ENCODE measurements around the gene SEPHS1.

The SEPHS1 gene

GRCh38 chr10:13272164-13272571 lies 75.9 kb downstream of the SEPHS1 start:
- FAIRE-seq (no peak), DNase-seq (ENCODE audit: insufficient read length, low spot score) (no peak)
- no peak for TF ChIP-seq POU2F2 (IDR thresholded peaks at IDR 0.05; ENCODE audit: low read depth, low read length)
- no peak for TF ChIP-seq SPI1 (IDR thresholded peaks at IDR 0.05; ENCODE audit: low read depth, low read length)
- no peak for TF ChIP-seq TAF1 (IDR thresholded peaks at IDR 0.05; ENCODE audit: low read depth, low read length)
- TF ChIP-seq POLR2A (IDR thresholded peaks at IDR 0.05; ENCODE audit: low read depth, low read length) = no peak
- no peak for TF ChIP-seq PAX5 (IDR thresholded peaks at IDR 0.05; ENCODE audit: insufficient read depth, low read length, severe bottlenecking)
- TF ChIP-seq POLR2AphosphoS5 (IDR thresholded peaks at IDR 0.05; ENCODE audit: low read depth, low read length) = no peak

GRCh38 chr10:13271552-13272163 lies 76.4 kb downstream of the SEPHS1 start:
- peak; percentile 31 for DNase-seq (ENCODE audit: insufficient read length, low spot score)
- TF ChIP-seq POLR2A (IDR thresholded peaks at IDR 0.05; ENCODE audit: low read depth, low read length) (no peak), PAX5 (IDR thresholded peaks at IDR 0.05; ENCODE audit: insufficient read depth, low read length, severe bottlenecking) (no peak), SPI1 (IDR thresholded peaks at IDR 0.05; ENCODE audit: low read depth, low read length) (no peak), POLR2AphosphoS5 (IDR thresholded peaks at IDR 0.05; ENCODE audit: low read depth, low read length) (no peak), TAF1 (IDR thresholded peaks at IDR 0.05; ENCODE audit: low read depth, low read length) (no peak), POU2F2 (IDR thresholded peaks at IDR 0.05; ENCODE audit: low read depth, low read length) (no peak)
- peak; percentile 9 for FAIRE-seq

DNA sequence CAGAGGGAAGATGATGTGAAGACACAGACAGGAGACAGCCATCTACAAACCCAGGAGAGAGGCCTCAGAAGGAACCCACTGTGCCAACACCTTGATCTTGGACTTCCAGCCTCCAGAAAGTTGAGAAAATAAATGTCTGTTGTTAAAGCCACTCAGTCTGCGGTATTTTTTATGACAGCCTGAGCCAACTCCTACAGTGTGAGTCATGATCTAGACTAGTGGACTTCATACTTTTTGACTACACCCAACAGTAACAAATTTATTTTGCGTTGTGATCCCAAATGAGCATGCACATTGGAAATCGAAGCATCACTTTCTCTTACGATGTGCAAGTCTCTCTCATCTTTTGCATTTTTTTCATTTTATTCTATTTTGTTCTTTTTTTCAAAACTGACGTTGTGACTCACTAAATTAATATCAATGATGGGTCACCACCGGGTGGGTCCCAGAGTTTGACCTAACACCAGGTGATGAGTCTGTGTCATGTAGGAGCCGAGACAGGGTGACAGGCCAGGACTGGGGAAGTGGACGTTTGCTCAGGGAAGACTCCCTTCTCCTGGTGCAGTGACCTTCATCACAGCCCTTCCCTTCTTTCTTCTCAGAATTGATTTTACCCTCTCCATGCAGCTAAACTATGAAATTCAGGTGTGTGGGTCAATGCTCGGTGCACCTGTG lies 77.1 kb downstream of the SEPHS1 start:
- no peak for DNase-seq (ENCODE audit: insufficient read length, low spot score)
- FAIRE-seq = no peak
- TF ChIP-seq POU2F2 (IDR thresholded peaks at IDR 0.05; ENCODE audit: low read depth, low read length) (no peak), TAF1 (IDR thresholded peaks at IDR 0.05; ENCODE audit: low read depth, low read length) (no peak)

GRCh38 chr10:13268841-13269240 lies 79.3 kb downstream of the SEPHS1 start:
- DNase-seq (ENCODE audit: insufficient read length, low spot score) = no peak
- no peak for FAIRE-seq
- TF ChIP-seq TAF1 (IDR thresholded peaks at IDR 0.05; ENCODE audit: low read depth, low read length) = no peak
- TF ChIP-seq SPI1 (IDR thresholded peaks at IDR 0.05; ENCODE audit: low read depth, low read length) = no peak
- no peak for TF ChIP-seq POLR2AphosphoS5 (IDR thresholded peaks at IDR 0.05; ENCODE audit: low read depth, low read length)
- TF ChIP-seq PAX5 (IDR thresholded peaks at IDR 0.05; ENCODE audit: insufficient read depth, low read length, severe bottlenecking) = no peak
- no peak for TF ChIP-seq POLR2A (IDR thresholded peaks at IDR 0.05; ENCODE audit: low read depth, low read length)
- TF ChIP-seq POU2F2 (IDR thresholded peaks at IDR 0.05; ENCODE audit: low read depth, low read length) = no peak

DNA sequence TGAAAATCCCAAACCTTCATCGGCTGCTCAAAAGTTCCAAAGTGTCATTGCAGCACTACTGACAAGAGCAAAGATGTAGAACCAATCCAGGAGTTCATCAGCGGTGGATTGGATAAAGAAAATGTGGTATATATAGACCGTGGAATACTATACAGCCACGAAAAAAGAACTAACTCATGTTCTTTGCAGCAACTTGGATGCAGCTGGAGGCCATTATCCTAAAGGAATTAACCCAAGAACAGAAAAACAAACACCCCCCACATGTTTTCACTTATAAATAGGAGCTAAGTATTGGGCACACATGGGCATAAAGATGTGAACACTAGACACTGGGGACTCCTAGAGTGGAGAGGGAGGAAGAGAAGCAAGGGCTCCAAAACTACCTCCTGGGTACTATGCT lies 79.8 kb downstream of the SEPHS1 start:
- FAIRE-seq (no peak), DNase-seq (ENCODE audit: insufficient read length, low spot score) (no peak)
- no peak for TF ChIP-seq PAX5 (IDR thresholded peaks at IDR 0.05; ENCODE audit: insufficient read depth, low read length, severe bottlenecking)
- no peak for TF ChIP-seq POU2F2 (IDR thresholded peaks at IDR 0.05; ENCODE audit: low read depth, low read length)
- no peak for TF ChIP-seq POLR2AphosphoS5 (IDR thresholded peaks at IDR 0.05; ENCODE audit: low read depth, low read length)
- TF ChIP-seq POLR2A (IDR thresholded peaks at IDR 0.05; ENCODE audit: low read depth, low read length) = no peak
- no peak for TF ChIP-seq TAF1 (IDR thresholded peaks at IDR 0.05; ENCODE audit: low read depth, low read length)
- TF ChIP-seq SPI1 (IDR thresholded peaks at IDR 0.05; ENCODE audit: low read depth, low read length) = no peak
